ENCODE data around the gene BCL2L12. TPM values are rescaled to one million over a fixed set of nuclear protein-coding genes. Genes with fewer than 3 reads are reported as not detected.
"Not testable (repeated sequence)": the region's sequence is repeated elsewhere in the genome, so short reads cannot be mapped to it uniquely, and the experiment has no call there.

The BCL2L12 gene
- total RNA-seq, 1 experiment from 2014 or later: 26.0 TPM

GRCh38 chr19:49704888-49705642 lies 39.3 kb downstream of the BCL2L12 start:
- no peak for DNase-seq (ENCODE audit: low read depth)

GRCh38 chr19:49705919-49706318 lies 40.2 kb downstream of the BCL2L12 start:
- DNase-seq (ENCODE audit: low read depth): no peak

GRCh38 chr19:49710372-49710951 lies 44.7 kb downstream of the BCL2L12 start:
- no peak for DNase-seq (ENCODE audit: low read depth)

- peak; percentile 72 for DNase-seq (ENCODE audit: low read depth)
Measured at GRCh38 chr19:49712397-49712859, 46.7 kb downstream of the BCL2L12 start.

- DNase-seq (ENCODE audit: low read depth): no peak
Measured at GRCh38 chr19:49713236-49713845, 47.6 kb downstream of the BCL2L12 start.

- DNase-seq (ENCODE audit: low read depth): no peak
Measured at GRCh38 chr19:49716154-49716553, 50.4 kb downstream of the BCL2L12 start.

GRCh38 chr19:49718511-49718910 lies 52.8 kb downstream of the BCL2L12 start:
- peak; percentile 17 for DNase-seq (ENCODE audit: low read depth)

- DNase-seq (ENCODE audit: low read depth): no peak
Measured at GRCh38 chr19:49718991-49719390, 53.3 kb downstream of the BCL2L12 start.

GRCh38 chr19:49719420-49719819 lies 53.7 kb downstream of the BCL2L12 start:
- not testable (repeated sequence) for DNase-seq (ENCODE audit: low read depth)

Small RNAs within 50 kb of the gene (small RNA-seq; reads per million reads assigned to genes)
- not detected for gene MIR5088

Other genes starting within 250 kb of the BCL2L12 start
- not detected in 2 replicates for gene PTH2, start 242.5 kb upstream of the BCL2L12 start, total RNA-seq (2014; rRNA removed; shearing (Covaris generic))
- gene GFY, start 240.5 kb upstream of the BCL2L12 start, total RNA-seq (2014; rRNA removed; shearing (Covaris generic)): not detected in 2 replicates
- gene SLC17A7, start 224.4 kb upstream of the BCL2L12 start, total RNA-seq (2014; rRNA removed; shearing (Covaris generic)): 0.07 and 1.7 TPM in 2 replicates
- 203 and 223 TPM in 2 replicates for gene PIH1D1, start 214.1 kb upstream of the BCL2L12 start, total RNA-seq (2014; rRNA removed; shearing (Covaris generic))
- 55.1 and 75.5 TPM in 2 replicates for gene ALDH16A1, start 212.7 kb upstream of the BCL2L12 start, total RNA-seq (2014; rRNA removed; shearing (Covaris generic))
- 6.8 and 7.3 TPM in 2 replicates for gene FLT3LG, start 191.7 kb upstream of the BCL2L12 start, total RNA-seq (2014; rRNA removed; shearing (Covaris generic))
- gene RPL13A, start 178.3 kb upstream of the BCL2L12 start, total RNA-seq (2014; rRNA removed; shearing (Covaris generic)): 5,406 and 6,095 TPM in 2 replicates
- gene RPS11, start 169.5 kb upstream of the BCL2L12 start, total RNA-seq (2014; rRNA removed; shearing (Covaris generic)): 2,830 and 3,374 TPM in 2 replicates
- 3.9 and 8.7 TPM in 2 replicates for gene FCGRT, start 153.3 kb upstream of the BCL2L12 start, total RNA-seq (2014; rRNA removed; shearing (Covaris generic))
- 11.7 and 13.7 TPM in 2 replicates for gene RCN3, start 137.9 kb upstream of the BCL2L12 start, total RNA-seq (2014; rRNA removed; shearing (Covaris generic))
- gene NOSIP, start 85.4 kb upstream of the BCL2L12 start, total RNA-seq (2014; rRNA removed; shearing (Covaris generic)): 140 and 203 TPM in 2 replicates
- 0.70 and 1.1 TPM in 2 replicates for gene PRRG2, start 84.6 kb upstream of the BCL2L12 start, total RNA-seq (2014; rRNA removed; shearing (Covaris generic))
- 3.4 and 6.5 TPM in 2 replicates for gene PRR12, start 74.8 kb upstream of the BCL2L12 start, total RNA-seq (2014; rRNA removed; shearing (Covaris generic))
- gene RRAS, start 25.8 kb upstream of the BCL2L12 start, total RNA-seq (2014; rRNA removed; shearing (Covaris generic)): 23.5 and 26.7 TPM in 2 replicates
- 21.2 and 31.7 TPM in 2 replicates for gene SCAF1, start 23.7 kb upstream of the BCL2L12 start, total RNA-seq (2014; rRNA removed; shearing (Covaris generic))
- gene IRF3, start 76 bp upstream of the BCL2L12 start, total RNA-seq (2014; rRNA removed; shearing (Covaris generic)): 55.9 and 62.7 TPM in 2 replicates
- gene PRMT1, start 11.3 kb downstream of the BCL2L12 start, total RNA-seq (2014; rRNA removed; shearing (Covaris generic)): 540 and 551 TPM in 2 replicates
- 9.6 and 11.1 TPM in 2 replicates for gene ADM5, start 23.7 kb downstream of the BCL2L12 start, total RNA-seq (2014; rRNA removed; shearing (Covaris generic))
- gene CPT1C, start 25.2 kb downstream of the BCL2L12 start, total RNA-seq (2014; rRNA removed; shearing (Covaris generic)): 0.84 TPM in 1 of 2 replicates, not detected in the other
- gene TSKS, start 97.4 kb downstream of the BCL2L12 start, total RNA-seq (2014; rRNA removed; shearing (Covaris generic)): not detected in 2 replicates
- gene AP2A1, start 101.1 kb downstream of the BCL2L12 start, total RNA-seq (2014; rRNA removed; shearing (Covaris generic)): 63.5 and 75.0 TPM in 2 replicates
- gene FUZ, start 147.4 kb downstream of the BCL2L12 start, total RNA-seq (2014; rRNA removed; shearing (Covaris generic)): 69.5 and 72.2 TPM in 2 replicates
- 15.3 and 18.7 TPM in 2 replicates for gene MED25, start 152.4 kb downstream of the BCL2L12 start, total RNA-seq (2014; rRNA removed; shearing (Covaris generic))
- 63.8 and 77.1 TPM in 2 replicates for gene PTOV1, start 185.2 kb downstream of the BCL2L12 start, total RNA-seq (2014; rRNA removed; shearing (Covaris generic))
- 55.5 and 57.2 TPM in 2 replicates for gene PNKP, start 201.6 kb downstream of the BCL2L12 start, total RNA-seq (2014; rRNA removed; shearing (Covaris generic))
- gene AKT1S1, start 211.4 kb downstream of the BCL2L12 start, total RNA-seq (2014; rRNA removed; shearing (Covaris generic)): 30.4 and 46.2 TPM in 2 replicates
- 5.5 and 9.8 TPM in 2 replicates for gene TBC1D17, start 211.8 kb downstream of the BCL2L12 start, total RNA-seq (2014; rRNA removed; shearing (Covaris generic))
- gene IL4I1, start 231.0 kb downstream of the BCL2L12 start, total RNA-seq (2014; rRNA removed; shearing (Covaris generic)): 0.13 and 0.24 TPM in 2 replicates